HG03066 (cell line): ENCODE measurements around the gene PHTF1.
"Not testable (repeated sequence)": the region's sequence is repeated elsewhere in the genome, so short reads cannot be mapped to it uniquely, and the experiment has no call there.

ENCODE experiments used
- ATAC-seq: cut with Tn5 transposase; IDR thresholded peaks from one replicate; pipeline ENCODE4 v1.9.1; 2021; ENCODE audit warnings: low read depth; ENCODE audit not compliant: unreplicated experiment

Gene PHTF1

DNA sequence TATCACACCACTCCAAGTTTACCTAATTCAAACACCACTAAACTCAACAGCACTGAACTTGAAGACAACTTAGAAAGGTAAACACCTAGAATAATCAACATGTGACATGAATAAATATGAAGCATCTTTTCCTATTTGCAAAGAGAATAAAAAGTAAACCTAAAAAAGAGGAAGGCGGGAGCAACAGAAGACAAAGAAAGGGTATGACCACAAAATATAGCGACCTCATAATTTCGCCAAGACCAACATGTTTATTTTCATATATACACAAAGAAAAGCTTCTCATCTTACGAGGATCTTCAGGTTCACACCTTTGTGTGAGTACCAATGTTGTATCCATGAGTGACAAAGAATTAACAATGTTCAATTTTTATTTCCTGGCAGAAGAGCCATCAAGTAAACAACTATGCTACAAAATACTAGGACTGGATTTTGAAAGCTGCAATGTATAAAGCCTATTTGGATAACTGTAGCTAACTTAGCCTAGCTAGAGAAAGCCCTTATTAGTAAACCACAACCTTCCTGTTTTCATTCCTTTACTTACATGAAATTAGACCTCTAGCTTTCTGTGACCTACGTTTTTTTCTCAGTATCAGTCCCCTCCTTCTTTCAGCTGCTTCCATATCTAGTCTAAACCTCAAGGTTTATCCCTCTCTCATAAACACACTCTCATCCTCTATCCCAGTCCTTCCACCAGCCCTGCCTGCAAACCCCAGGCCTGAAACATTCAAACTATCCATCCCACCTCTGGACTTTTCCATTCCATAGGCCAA lies 21.3 kb upstream of the PHTF1 start:
- ATAC-seq: peak; percentile 49

DNA sequence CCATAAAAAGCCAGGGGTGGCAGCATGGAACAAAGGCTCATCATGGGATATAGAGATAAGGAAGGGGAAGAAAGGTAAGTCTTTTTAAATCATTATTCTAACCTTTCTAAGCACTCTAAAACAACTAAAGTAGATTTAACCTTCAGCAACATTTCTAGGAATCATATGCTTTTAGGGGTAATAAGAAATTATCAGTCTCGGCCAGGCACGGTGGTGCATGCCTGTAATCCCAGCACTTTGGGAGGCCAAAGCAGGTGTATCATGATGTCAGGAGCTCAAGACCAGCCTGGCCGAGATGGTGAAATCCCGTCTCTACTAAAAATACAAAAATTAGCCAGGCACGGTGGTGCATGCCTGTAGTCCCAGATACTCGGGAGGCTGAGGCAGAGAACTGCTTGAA lies 20.3 kb upstream of the PHTF1 start:
- no peak for ATAC-seq

DNA sequence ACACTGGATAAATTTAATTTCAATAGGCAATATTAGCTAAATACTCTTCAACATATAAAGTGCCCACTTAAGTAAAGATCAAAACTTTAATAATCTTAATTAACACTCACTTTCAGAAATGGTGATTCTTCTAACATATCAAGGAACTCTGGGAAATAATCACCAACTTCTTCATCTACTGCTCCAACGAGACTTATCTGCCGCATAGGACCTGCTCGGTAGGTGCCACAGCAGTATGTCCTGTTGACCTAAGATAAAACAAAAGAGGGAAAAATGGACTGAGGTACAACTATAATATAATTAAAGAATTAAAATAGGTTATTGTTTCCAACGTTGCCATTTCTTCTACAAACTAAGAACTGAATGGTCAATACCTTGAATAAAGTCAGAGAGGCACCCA lies 18.3 kb upstream of the PHTF1 start:
- ATAC-seq: no peak

GRCh38 chr1:113770031-113770430 lies 10.7 kb upstream of the PHTF1 start:
- no peak for ATAC-seq

GRCh38 chr1:113769601-113769970 lies 10.3 kb upstream of the PHTF1 start:
- no peak for ATAC-seq

- ATAC-seq: no peak
Observed at GRCh38 chr1:113768916-113769600, 9.8 kb upstream of the PHTF1 start.

GRCh38 chr1:113765306-113766230 lies 6.3 kb upstream of the PHTF1 start:
- ATAC-seq: no peak

GRCh38 chr1:113763661-113764060 lies 4.4 kb upstream of the PHTF1 start:
- ATAC-seq: no peak

- ATAC-seq: no peak
Observed at GRCh38 chr1:113761937-113762336, 2.7 kb upstream of the PHTF1 start.

DNA sequence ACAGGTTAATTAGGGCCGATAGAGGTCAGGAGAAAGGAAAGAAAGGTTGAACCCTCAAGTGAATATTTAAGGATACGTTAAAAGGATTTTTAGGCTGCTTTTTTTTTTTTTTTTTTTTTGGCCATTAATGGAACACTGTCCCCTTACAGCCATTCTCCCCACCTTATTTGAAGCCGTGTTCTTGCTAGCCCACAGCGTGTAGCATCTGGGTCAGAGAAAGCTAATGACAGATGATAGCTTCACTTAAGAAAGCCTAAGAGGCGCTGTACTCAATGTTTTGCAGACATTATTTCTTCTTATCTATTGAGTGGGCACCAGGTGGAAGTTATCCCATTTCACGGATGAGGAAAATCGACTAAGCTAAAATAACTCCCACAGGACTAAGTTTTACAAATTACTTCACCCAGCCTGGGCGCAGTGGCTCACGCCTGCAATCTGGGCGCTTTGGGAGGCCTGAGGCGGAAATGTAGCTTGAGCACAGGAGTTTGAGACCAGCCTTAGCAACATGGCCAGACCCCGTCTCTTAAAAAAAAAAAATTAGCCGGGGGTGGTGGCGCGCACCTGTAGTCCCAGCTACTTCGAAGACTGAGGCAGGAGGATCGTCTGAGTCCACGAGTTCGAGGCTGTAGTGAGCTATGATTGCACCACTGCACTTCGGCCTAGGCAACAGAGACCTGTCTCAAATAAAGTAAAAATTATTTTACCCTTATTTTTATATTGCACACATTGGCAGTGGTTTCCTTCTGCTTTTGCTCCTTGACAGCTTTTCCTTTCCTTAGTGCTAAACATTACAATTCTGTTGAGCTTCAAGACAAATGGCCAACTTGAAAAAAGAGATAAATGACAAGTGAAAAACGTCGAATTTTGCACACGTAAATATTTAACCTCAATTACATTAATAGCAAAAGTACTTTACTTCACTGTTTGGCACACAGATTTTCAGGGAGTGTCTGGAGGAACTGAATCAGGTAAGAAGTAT lies 1.1 kb upstream of the PHTF1 start:
- ATAC-seq: no peak

DNA sequence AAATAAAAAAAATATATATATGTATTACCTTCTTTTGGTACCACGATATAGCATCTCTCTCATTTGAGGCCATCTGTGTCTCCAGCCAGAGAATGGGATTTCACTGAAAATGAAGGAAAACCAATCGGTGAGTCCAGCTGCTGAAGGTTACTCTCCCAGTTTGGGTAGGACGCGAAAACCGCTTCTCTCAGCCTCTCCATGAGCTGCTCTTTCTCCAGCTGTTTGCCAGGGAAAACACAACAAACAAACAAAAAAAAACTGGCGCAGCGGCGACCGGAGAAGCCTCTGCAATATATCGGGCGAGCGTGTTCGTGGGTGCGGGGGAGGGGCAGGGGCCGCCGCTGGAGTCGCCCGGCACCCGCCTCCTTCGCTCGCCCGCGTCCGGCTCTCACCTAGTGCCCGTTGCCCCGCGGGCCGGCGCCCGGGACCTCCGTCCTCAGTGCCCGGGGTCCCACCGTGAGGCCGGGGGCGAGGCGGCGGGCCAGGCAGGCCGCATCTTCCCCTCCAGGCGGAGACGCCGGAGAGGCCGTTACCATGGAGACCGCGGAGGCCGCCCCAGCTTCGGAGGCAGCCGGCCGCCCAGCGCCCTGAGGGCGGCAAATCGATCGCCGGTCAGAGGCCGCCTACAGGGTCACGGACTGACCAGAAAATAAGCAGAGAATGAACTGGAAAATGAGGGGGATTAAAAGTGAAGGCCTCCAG lies 504 bp downstream of the PHTF1 start:
- ATAC-seq: peak; percentile 50

DNA sequence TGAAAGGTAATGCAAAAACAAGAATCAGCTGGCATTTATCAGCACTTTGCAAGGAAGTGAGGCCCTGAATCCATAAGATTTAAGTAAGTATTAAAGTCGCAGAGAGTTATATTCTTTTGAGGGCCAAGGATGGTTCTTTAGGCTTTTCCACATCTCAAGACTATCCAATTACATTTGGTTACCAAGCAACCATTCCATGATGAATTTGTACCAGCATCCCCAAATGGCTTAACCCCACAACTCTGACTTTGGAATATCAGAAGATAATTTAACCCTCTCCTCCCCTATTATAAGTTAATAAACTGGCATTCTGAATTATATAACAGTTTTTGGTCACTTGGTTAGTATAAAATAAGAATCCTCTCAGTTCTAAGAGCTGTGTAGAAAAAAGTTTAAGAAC lies 2.8 kb downstream of the PHTF1 start:
- no peak for ATAC-seq

- ATAC-seq: not testable (repeated sequence)
Observed at GRCh38 chr1:113753333-113753732, 6.0 kb downstream of the PHTF1 start.

DNA sequence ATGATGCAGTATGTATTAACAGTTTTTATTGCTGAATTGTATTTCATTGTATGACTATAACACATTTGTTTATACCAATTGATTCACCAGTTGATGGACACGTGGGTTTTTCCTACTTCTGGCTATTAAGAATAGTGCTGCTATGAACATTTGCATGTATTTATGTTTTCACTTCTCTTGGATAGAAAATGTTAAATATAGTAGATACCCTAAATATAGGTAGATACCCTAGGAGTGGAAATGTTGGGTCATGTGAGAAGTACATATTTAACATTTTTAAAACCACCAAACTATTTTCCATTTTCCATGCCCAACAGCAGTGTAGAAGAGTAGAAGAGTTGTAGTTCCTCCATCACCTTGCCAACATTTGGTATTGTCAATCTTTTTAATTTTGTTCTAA lies 7.8 kb downstream of the PHTF1 start:
- ATAC-seq: no peak

GRCh38 chr1:113751114-113751513 lies 8.2 kb downstream of the PHTF1 start:
- ATAC-seq: no peak

GRCh38 chr1:113749402-113749801 lies 9.9 kb downstream of the PHTF1 start:
- ATAC-seq: no peak

DNA sequence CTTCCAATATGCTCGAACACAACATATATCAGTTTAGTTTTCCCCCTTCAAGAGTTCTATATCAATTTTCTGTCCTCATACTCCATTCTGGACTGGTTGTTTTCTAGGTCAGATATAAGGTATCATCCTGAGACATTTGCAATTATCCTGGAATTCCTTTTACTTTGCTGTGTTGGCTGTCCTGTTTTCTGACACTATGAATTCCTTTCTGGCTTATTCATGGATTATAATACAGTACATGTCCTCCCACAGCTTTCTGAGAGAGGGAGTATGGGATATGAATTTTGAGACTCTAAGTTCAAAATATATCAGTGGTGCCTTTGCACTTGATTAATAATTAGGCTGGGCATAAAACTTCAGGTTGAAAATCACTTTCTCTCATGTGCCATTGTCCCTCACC lies 11.9 kb downstream of the PHTF1 start:
- ATAC-seq: no peak

GRCh38 chr1:113745425-113745824 lies 13.9 kb downstream of the PHTF1 start:
- no peak for ATAC-seq

- no peak for ATAC-seq
Observed at GRCh38 chr1:113744114-113744513, 15.2 kb downstream of the PHTF1 start.
